Chondrocyte (in vitro differentiated cells): ENCODE results near the gene SLC27A3. TPM values are rescaled to one million over a fixed set of nuclear protein-coding genes. Genes with fewer than 3 reads are reported as not detected.

Experiments used
- DNase-seq: peaks from one replicate; pipeline ENCODE4 v3.0.0; 2021; ENCODE audit warnings: mixed read lengths, low spot score
- H3K27ac Mint-ChIP-seq: one replicate; pipeline ENCODE4 v1.8.0; 2021; ENCODE audit warnings: mild to moderate bottlenecking, moderate library complexity, mixed read lengths; ENCODE audit not compliant: unreplicated experiment
- H3K27me3 Mint-ChIP-seq: 2 replicates; pipeline ENCODE4 v1.8.0; 2021; ENCODE audit warnings: low read depth, mixed read lengths
- H3K36me3 Mint-ChIP-seq: 2 replicates; pipeline ENCODE4 v1.8.0; 2021; ENCODE audit warnings: low read depth, mixed read lengths
- H3K4me1 Mint-ChIP-seq: 2 replicates; pipeline ENCODE4 v1.8.0; 2021; ENCODE audit warnings: low read depth, mild to moderate bottlenecking, mixed read lengths
- H3K4me3 Mint-ChIP-seq: one replicate; pipeline ENCODE4 v1.8.0; 2021; ENCODE audit warnings: mild to moderate bottlenecking, moderate library complexity, mixed read lengths; ENCODE audit not compliant: unreplicated experiment
- H3K9me3 Mint-ChIP-seq: 2 replicates; pipeline ENCODE4 v1.8.0; 2021; ENCODE audit warnings: low read depth, mixed read lengths
- CTCF ChIP-seq: fragments of 200-600 bp; sonication (generic); IDR thresholded peaks from 2 replicates; pipeline ENCODE4 v1.5.0; 2021; ENCODE audit warnings: antibody characterized with exemption, mild to moderate bottlenecking, moderate library complexity
- total RNA-seq: library from RNA; stranded (reverse); gene quantifications from 3 replicates; pipeline ENCODE4 v1.2.1, GENCODE V29; 2021

Gene SLC27A3
- total RNA-seq, 1 donor from 2014 or later, result 11.6 TPM

- no peak for TF ChIP-seq CTCF
- Mint-ChIP-seq H3K4me3 (no peak overlapping the region), H3K27me3 (no peaks in the 10 kb centered on the region), H3K27ac (peak overlapping the region; percentile 17), H3K4me1 (peaks cover 8% of the 10 kb centered on the region), H3K9me3 (no peaks in the 10 kb centered on the region), H3K36me3 (peaks cover 8% of the 10 kb centered on the region)
- DNase-seq, result no peak
Measured at GRCh38 chr1:153803470-153804056, 28.4 kb downstream of the SLC27A3 start.

- peaks cover 11% of the 10 kb centered on the region for H3K36me3 Mint-ChIP-seq
- H3K27ac Mint-ChIP-seq, result peak overlapping the region; percentile 17
- H3K4me3 Mint-ChIP-seq, result no peak overlapping the region
- no peak for DNase-seq
- H3K4me1 Mint-ChIP-seq, result peaks cover 8% of the 10 kb centered on the region
- no peaks in the 10 kb centered on the region for H3K27me3 Mint-ChIP-seq
- no peaks in the 10 kb centered on the region for H3K9me3 Mint-ChIP-seq
- no peak for TF ChIP-seq CTCF
Measured at GRCh38 chr1:153804112-153804511, 28.9 kb downstream of the SLC27A3 start.

DNA sequence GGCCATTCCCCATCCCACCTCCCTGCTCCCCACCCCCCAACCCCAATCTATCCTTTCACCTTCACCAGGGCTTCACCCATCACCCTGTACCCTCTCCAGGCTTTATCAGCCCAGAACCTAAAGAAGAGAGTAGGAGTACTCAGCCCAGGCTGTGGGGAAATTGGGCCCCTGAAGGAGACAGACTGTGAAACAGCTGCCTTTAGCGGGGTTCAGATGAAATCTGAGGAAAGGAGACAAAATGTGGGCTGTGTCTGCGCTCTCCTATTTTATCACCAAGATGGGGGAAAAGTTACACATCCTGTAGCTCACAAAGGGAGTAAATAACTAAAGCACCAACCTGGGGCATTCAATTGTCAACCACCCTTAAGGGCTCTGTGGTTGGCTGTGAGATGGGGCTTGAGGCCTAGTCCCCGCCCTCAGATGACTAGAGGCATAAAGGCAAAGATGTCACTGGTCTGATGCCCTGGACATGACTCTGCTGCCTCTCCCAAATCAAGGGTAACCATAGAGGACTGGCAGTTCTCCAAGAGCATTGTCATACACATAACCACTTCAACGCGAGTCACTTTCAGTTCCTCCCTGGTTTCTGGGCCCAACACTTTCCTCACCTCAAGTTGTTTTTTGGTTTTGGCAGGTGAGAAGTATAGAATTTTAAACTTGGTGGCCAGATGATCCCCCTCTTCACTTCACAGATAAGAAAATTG is 30.0 kb downstream of the SLC27A3 start:
- Mint-ChIP-seq H3K9me3 (no peaks in the 10 kb centered on the region), H3K27me3 (no peaks in the 10 kb centered on the region), H3K36me3 (peaks cover 21% of the 10 kb centered on the region), H3K27ac (no peak overlapping the region), H3K4me1 (peaks cover 8% of the 10 kb centered on the region), H3K4me3 (no peak overlapping the region)
- no peak for TF ChIP-seq CTCF
- DNase-seq, result no peak

- Mint-ChIP-seq H3K4me3 (no peak overlapping the region), H3K27me3 (no peaks in the 10 kb centered on the region), H3K9me3 (no peaks in the 10 kb centered on the region), H3K36me3 (peaks cover 23% of the 10 kb centered on the region), H3K27ac (no peak overlapping the region), H3K4me1 (peaks cover 8% of the 10 kb centered on the region)
- no peak for TF ChIP-seq CTCF
- no peak for DNase-seq
Measured at GRCh38 chr1:153805886-153806719, 30.9 kb downstream of the SLC27A3 start.

GRCh38 chr1:153816283-153816889 is 41.2 kb downstream of the SLC27A3 start:
- DNase-seq, result no peak
- Mint-ChIP-seq H3K36me3 (peaks cover 39% of the 10 kb centered on the region), H3K4me1 (no peaks in the 10 kb centered on the region)

More at GRCh38 chr1:153816283-153816889, 41.2 kb downstream of the SLC27A3 start:
- Mint-ChIP-seq H3K27ac (no peak overlapping the region), H3K27me3 (no peaks in the 10 kb centered on the region), H3K9me3 (no peaks in the 10 kb centered on the region), H3K4me3 (no peak overlapping the region)
- TF ChIP-seq CTCF, result no peak
